GM12878 (cell line): Measurements from ENCODE around the gene MTX1. TPM values are rescaled to one million over a fixed set of nuclear protein-coding genes. Genes with fewer than 3 reads are reported as not detected.

Experiments
- ASH2L ChIP-seq: fragments of 300-600, 200-600 bp; sonication (generic); IDR thresholded peaks from 2 replicates; pipeline ENCODE4 v1.6.1; 2017; ENCODE audit warnings: low read depth, mild to moderate bottlenecking, borderline replicate concordance
- ATF7 ChIP-seq: fragments of 450-650 bp; IDR thresholded peaks from 2 replicates; pipeline ENCODE4 v1.6.1; 2016; ENCODE audit warnings: low read depth, mild to moderate bottlenecking
- BCL3 ChIP-seq: IDR thresholded peaks from 2 replicates; pipeline ENCODE4 v1.6.1; 2011; ENCODE audit warnings: borderline replicate concordance, low read depth, mild to moderate bottlenecking, moderate library complexity, low read length; ENCODE audit not compliant: insufficient read depth, poor library complexity, severe bottlenecking
- CEBPZ ChIP-seq: fragments of 150-350 bp; IDR thresholded peaks from 2 replicates; pipeline ENCODE4 v1.6.1; 2016; ENCODE audit warnings: low read depth, low read length
- CHD4 ChIP-seq: fragments of 200-600 bp; sonication (generic); IDR thresholded peaks from 2 replicates; pipeline ENCODE4 v1.6.1; 2016; ENCODE audit warnings: mild to moderate bottlenecking
- ETV6 ChIP-seq, 2 experiments: fragments of 450-650 bp in 1 of 2; IDR thresholded peaks in 1 of 2; conservative IDR thresholded peaks in 1 of 2; 2 replicates each; pipeline ENCODE4 v1.6.1; 2014; ENCODE audit warnings: antibody characterized with exemption in 1 of 2, borderline replicate concordance in 1 of 2, low read depth in 1 of 2, mild to moderate bottlenecking in 1 of 2, moderate library complexity in 1 of 2
- HDGF ChIP-seq: fragments of 450-650 bp; IDR thresholded peaks from 2 replicates; pipeline ENCODE4 v1.6.1; 2016; ENCODE audit warnings: antibody characterized with exemption
- IKZF1 ChIP-seq: fragments of 450-650 bp; conservative IDR thresholded peaks from 2 replicates; pipeline ENCODE4 v1.6.1; 2017; ENCODE audit warnings: antibody characterized with exemption, mild to moderate bottlenecking
- IRF4 ChIP-seq: IDR thresholded peaks from 2 replicates; pipeline ENCODE4 v1.6.1; 2011; ENCODE audit warnings: low read depth, low read length
- MYC ChIP-seq: IDR thresholded peaks from 2 replicates; pipeline ENCODE4 v1.6.1; 2011; ENCODE audit warnings: mild to moderate bottlenecking, low read length, moderate library complexity, inconsistent platforms; ENCODE audit not compliant: insufficient read depth, insufficient replicate concordance, insufficient read length, severe bottlenecking
- NFYA ChIP-seq: IDR thresholded peaks from 2 replicates; pipeline ENCODE4 v1.6.1; 2011; ENCODE audit warnings: low read depth, mild to moderate bottlenecking, low read length, improper control_type of control experiment, borderline replicate concordance
- NR2C1 ChIP-seq: fragments of 450-650 bp; IDR thresholded peaks from 2 replicates; pipeline ENCODE4 v1.6.1; 2017; ENCODE audit warnings: antibody characterized with exemption, mild to moderate bottlenecking, moderate library complexity
- RAD51 ChIP-seq: fragments of 450-650 bp; IDR thresholded peaks from 2 replicates; pipeline ENCODE4 v1.6.1; 2016; ENCODE audit warnings: moderate library complexity, mild to moderate bottlenecking, inconsistent platforms
- SIN3A ChIP-seq: IDR thresholded peaks from 2 replicates; pipeline ENCODE4 v1.6.1; 2012; ENCODE audit warnings: low read depth, low read length, improper control_type of control experiment
- SMAD5 ChIP-seq: IDR thresholded peaks from 2 replicates; pipeline ENCODE4 v1.6.1; 2016; ENCODE audit warnings: antibody characterized with exemption, low read depth
- SP1 ChIP-seq: IDR thresholded peaks from one replicate; pipeline ENCODE4 v1.6.1; 2011; ENCODE audit warnings: low read depth, low read length
- SPI1 ChIP-seq: IDR thresholded peaks from 2 replicates; pipeline ENCODE4 v1.6.1; 2011; ENCODE audit warnings: low read depth, mild to moderate bottlenecking, low read length, moderate library complexity, borderline replicate concordance; ENCODE audit not compliant: insufficient read depth
- SREBF1 ChIP-seq: IDR thresholded peaks from 2 replicates; pipeline ENCODE4 v1.6.1; 2012; ENCODE audit warnings: mild to moderate bottlenecking, low read length
- STAT3 ChIP-seq: IDR thresholded peaks from 2 replicates; pipeline ENCODE4 v1.6.1; 2011; ENCODE audit warnings: low read depth, low read length, improper control_type of control experiment
- USF2 ChIP-seq: IDR thresholded peaks from 2 replicates; pipeline ENCODE4 v1.6.1; 2011; ENCODE audit warnings: low read depth, low read length, improper control_type of control experiment, borderline replicate concordance
- YBX1 ChIP-seq: fragments of 450-650 bp; IDR thresholded peaks from 2 replicates; pipeline ENCODE4 v1.6.1; 2016; ENCODE audit warnings: antibody characterized with exemption
- ZBTB33 ChIP-seq: fragments of 450-650 bp; IDR thresholded peaks from 2 replicates; pipeline ENCODE4 v1.6.1; 2017; ENCODE audit warnings: mild to moderate bottlenecking
- ZNF622 ChIP-seq: fragments of 450-650 bp; IDR thresholded peaks from 2 replicates; pipeline ENCODE4 v1.6.1; 2017; ENCODE audit warnings: mild to moderate bottlenecking, inconsistent platforms
- ZSCAN29 ChIP-seq: fragments of 450-650 bp; IDR thresholded peaks from 2 replicates; pipeline ENCODE4 v1.6.1; 2017; ENCODE audit warnings: mild to moderate bottlenecking, moderate library complexity
- polyA plus RNA-seq, 11 experiments: library from polyadenylated mRNA; depleted of rRNA in 4 of 11; unstranded in 6 of 11; stranded (reverse) in 5 of 11; fragments of >200 nt; fragmentation: Nextera tagmentation in 4 of 11; fragmentation: Illumina TruSeq in 1 of 11; extraction: Ambion mirVana in 4 of 11; extraction: Trizol in 1 of 11; gene quantifications; 1 replicate in 1 of 11; 2 replicates in 10 of 11; pipeline versions ENCODE4 v1.2.1 to v1.2.3, GENCODE V29; 2011 to 2016; ENCODE audit warnings: inconsistent platforms in 2 of 11, missing spikeins in 2 of 11, low read depth in 1 of 11
- total RNA-seq, 4 experiments: library from RNA; depleted of rRNA in 3 of 4; stranded (reverse); fragments of >200 nt in 3 of 4; fragmentation: Illumina TruSeq in 1 of 4; extraction: Trizol in 1 of 4; gene quantifications; 2 replicates each; pipeline versions ENCODE4 v1.2.1 to v1.2.3, GENCODE V29; 2013 to 2021

The MTX1 gene
- total and polyA plus RNA-seq, 10 of the 15 experiments (the other 5 are each of a cell fraction or from before 2014, with no cell fraction given) = 15.8 to 92.0 (median 49.1) TPM

- TF ChIP-seq CEBPZ (no peak), SIN3A (peak; percentile 66; the same call in 1 of the 2 replicates), ZNF622 (no peak), CHD4 (no peak), ETV6 (conservative IDR thresholded peaks at IDR 0.05 in 1 of 2, IDR thresholded peaks at IDR 0.05 in 1 of 2; ENCODE audit: borderline replicate concordance in 1 of 2, low read depth in 1 of 2) (no peak), BCL3 (peak; percentile 94), USF2 (peak; percentile 98), HDGF (peak; percentile 96), ATF7 (peak; percentile 43; the same call in 1 of the 2 replicates), SP1 (peak; percentile 67), NFYA (no peak), IKZF1 (peak; percentile 94), YBX1 (no peak), SREBF1 (peak; percentile 75), IRF4 (0 out of 2 replicates have a peak, but pooled peaks have one; percentile 28), NR2C1 (no peak), SPI1 (peak; percentile 55; the same call in 1 of the 2 replicates), ZBTB33 (no peak), STAT3 (no peak), RAD51 (peak; percentile 99), ASH2L (no peak), SMAD5 (peak; percentile 56; the same call in 1 of the 2 replicates), ZSCAN29 (no peak), MYC (peak; percentile 40)
These were observed 53.6 kb downstream of the MTX1 start, which contains the start of gene SCAMP3 (continued) for GRCh38 chr1:155261852-155262673.
